Left ventricle myocardium inferior (tissue), 1 donor: Measurements from ENCODE around the gene GPR137C. TPM values are rescaled to one million over a fixed set of nuclear protein-coding genes. Genes with fewer than 3 reads are reported as not detected.

Experiments
- DNase-seq: peaks from one replicate; pipeline ENCODE4 v3.0.0-alpha.2; 2020
- H3K27ac ChIP-seq: fragments of 200-600 bp; replicated peaks from 2 replicates; pipeline ENCODE4 v1.8.0; 2021
- H3K27me3 ChIP-seq: fragments of 200-600 bp; 2 replicates; pipeline ENCODE4 v1.8.0; 2021; ENCODE audit warnings: low read depth
- H3K36me3 ChIP-seq: fragments of 200-600 bp; 2 replicates; pipeline ENCODE4 v1.8.0; 2021
- H3K4me1 ChIP-seq: fragments of 200-600 bp; 2 replicates; pipeline ENCODE4 v1.8.0; 2021
- H3K4me3 ChIP-seq: fragments of 200-600 bp; 2 replicates; pipeline ENCODE4 v1.8.0; 2021; ENCODE audit warnings: mild to moderate bottlenecking, moderate library complexity
- H3K9me3 ChIP-seq: fragments of 200-600 bp; replicated peaks from 2 replicates; pipeline ENCODE4 v1.8.0; 2021
- CTCF ChIP-seq: fragments of 200-600 bp; IDR thresholded peaks from 2 replicates; pipeline ENCODE4 v1.8.0; 2021; ENCODE audit warnings: antibody characterized with exemption, mild to moderate bottlenecking, borderline replicate concordance
- intact Hi-C: fragments of 100-400 bp; cut with micrococcal nuclease; formaldehyde crosslinking; loops from one replicate; pipeline ENCODE4 v1.11.0; 2022
- total RNA-seq: library from RNA; stranded (reverse); fragmentation: NEBNext Ultra II Directional; extraction: Animal tissue kit (Norgen Biotek cat#: 25700); gene quantifications from one replicate; pipeline ENCODE4 v1.2.1, GENCODE V29; 2021
- donor health status: DM: no; HTN: yes; CAD: no; lungs with severe emphysema.

Gene GPR137C
- total RNA-seq, 1 donor from 2014 or later: 1.2 TPM

- Histone ChIP-seq H3K4me1 (no peaks in the 10 kb centered on the region), H3K9me3 (no peaks in the 10 kb centered on the region), H3K36me3 (no peaks in the 10 kb centered on the region), H3K27me3 (no peaks in the 10 kb centered on the region), H3K4me3 (no peak overlapping the region), H3K27ac (no peak overlapping the region)
- no peak for TF ChIP-seq CTCF
- no peak for DNase-seq
- intact Hi-C loops: no loop called here
Measured at GRCh38 chr14:52522581-52523345, 29.9 kb upstream of the GPR137C start.

GRCh38 chr14:52527052-52527451 is 25.6 kb upstream of the GPR137C start:
- Histone ChIP-seq H3K4me1 (no peaks in the 10 kb centered on the region), H3K27me3 (no peaks in the 10 kb centered on the region), H3K36me3 (peaks cover 1% of the 10 kb centered on the region), H3K9me3 (no peaks in the 10 kb centered on the region), H3K27ac (no peak overlapping the region), H3K4me3 (no peak overlapping the region)
- no peak for TF ChIP-seq CTCF
- intact Hi-C loops: no loop called here
- no peak for DNase-seq

GRCh38 chr14:52531481-52531880 is 21.2 kb upstream of the GPR137C start:
- Histone ChIP-seq H3K27me3 (no peaks in the 10 kb centered on the region), H3K27ac (no peak overlapping the region), H3K36me3 (peaks cover 34% of the 10 kb centered on the region), H3K4me1 (no peaks in the 10 kb centered on the region), H3K9me3 (no peaks in the 10 kb centered on the region), H3K4me3 (no peak overlapping the region)
- intact Hi-C loops: no loop called here
- TF ChIP-seq CTCF: no peak
- no peak for DNase-seq

- no peak for TF ChIP-seq CTCF
- DNase-seq: no peak
- Histone ChIP-seq H3K27ac (no peak overlapping the region), H3K4me1 (no peaks in the 10 kb centered on the region), H3K9me3 (no peaks in the 10 kb centered on the region), H3K27me3 (no peaks in the 10 kb centered on the region), H3K36me3 (peaks cover 44% of the 10 kb centered on the region), H3K4me3 (no peak overlapping the region)
- intact Hi-C loops: no loop called here
Measured at GRCh38 chr14:52536269-52536668, 16.4 kb upstream of the GPR137C start.

- Histone ChIP-seq H3K4me3 (no peak overlapping the region), H3K27me3 (no peaks in the 10 kb centered on the region), H3K27ac (no peak overlapping the region), H3K4me1 (no peaks in the 10 kb centered on the region), H3K36me3 (peaks cover 42% of the 10 kb centered on the region), H3K9me3 (no peaks in the 10 kb centered on the region)
- intact Hi-C loops: no loop called here
- DNase-seq: no peak
- no peak for TF ChIP-seq CTCF
Measured at GRCh38 chr14:52538623-52539022, 14.0 kb upstream of the GPR137C start.
